Lower lobe of right lung (tissue), 2 donors: ENCODE data around the gene GNB1. TPM values are rescaled to one million over a fixed set of nuclear protein-coding genes. Genes with fewer than 3 reads are reported as not detected.

Source experiments
- ATAC-seq, 2 donors: fragments of 200-7000 bp; cut with Tn5 transposase; one replicate each; pipeline ENCODE4 v1.9.1; 2020 to 2022; ENCODE audit warnings: mild to moderate bottlenecking in 2 of 2, moderate library complexity in 2 of 2
- DNase-seq: peaks from one replicate; pipeline ENCODE4 v3.0.0-alpha.2; 2020
- H3K27ac ChIP-seq: fragments of 200-600 bp; one replicate; pipeline ENCODE4 v1.8.0; 2022
- H3K27me3 ChIP-seq: fragments of 200-600 bp; one replicate; pipeline ENCODE4 v1.8.0; 2022; ENCODE audit warnings: low read depth
- H3K36me3 ChIP-seq: fragments of 200-600 bp; one replicate; pipeline ENCODE4 v1.8.0; 2022; ENCODE audit warnings: mild to moderate bottlenecking
- H3K4me1 ChIP-seq: fragments of 200-600 bp; one replicate; pipeline ENCODE4 v1.8.0; 2022
- H3K4me3 ChIP-seq: fragments of 200-600 bp; one replicate; pipeline ENCODE4 v1.8.0; 2022; ENCODE audit warnings: mild to moderate bottlenecking
- H3K9me3 ChIP-seq: fragments of 200-600 bp; one replicate; pipeline ENCODE4 v1.8.0; 2022
- intact Hi-C: fragments of 100-400 bp; cut with DNase I; formaldehyde crosslinking; loops from one replicate; pipeline ENCODE4 v1.11.0; 2022
- total RNA-seq: library from RNA; stranded (reverse); fragmentation: NEBNext Ultra II Directional; extraction: Animal tissue kit (Norgen Biotek cat#: 25700); gene quantifications from one replicate; pipeline ENCODE4 v1.2.1, GENCODE V29; 2021
- TF ChIP-seq, protein P1 (sequence below): fragments of 200-600 bp; IDR thresholded peaks from one replicate; pipeline ENCODE4 v1.8.0; 2022; ENCODE audit warnings: antibody characterized with exemption, mild to moderate bottlenecking
- donor health status: DM: no; HTN: yes; CAD: no; lungs with severe emphysema.

The GNB1 gene
- total RNA-seq, 1 donor from 2014 or later: 341 TPM

DNA sequence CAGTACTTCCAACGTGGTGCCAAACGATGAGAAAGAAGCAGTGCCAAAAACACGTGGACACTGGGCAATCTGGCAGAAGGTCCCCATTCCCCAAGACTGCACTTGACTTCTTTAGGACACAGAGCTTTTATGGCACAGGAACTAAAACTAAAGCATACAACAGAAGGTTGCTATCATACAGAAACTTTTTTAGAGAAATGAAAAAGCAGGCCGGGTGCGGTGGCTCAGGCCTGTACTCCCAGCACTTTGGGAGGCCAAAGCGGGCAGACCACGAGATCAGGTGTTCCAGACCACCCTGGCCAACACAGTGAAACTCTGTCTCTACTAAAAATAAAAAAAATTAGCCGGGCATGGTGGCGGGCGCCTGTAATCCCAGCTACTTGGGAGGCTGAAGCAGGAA is 43.0 kb downstream of the GNB1 start:
- H3K27me3 ChIP-seq: no peaks in the 10 kb centered on the region
- intact Hi-C loops: no loop called here
- ATAC-seq: no peak
- no peak overlapping the region for H3K4me3 ChIP-seq
- no peaks in the 10 kb centered on the region for H3K36me3 ChIP-seq
- TF ChIP-seq, protein P1, sequence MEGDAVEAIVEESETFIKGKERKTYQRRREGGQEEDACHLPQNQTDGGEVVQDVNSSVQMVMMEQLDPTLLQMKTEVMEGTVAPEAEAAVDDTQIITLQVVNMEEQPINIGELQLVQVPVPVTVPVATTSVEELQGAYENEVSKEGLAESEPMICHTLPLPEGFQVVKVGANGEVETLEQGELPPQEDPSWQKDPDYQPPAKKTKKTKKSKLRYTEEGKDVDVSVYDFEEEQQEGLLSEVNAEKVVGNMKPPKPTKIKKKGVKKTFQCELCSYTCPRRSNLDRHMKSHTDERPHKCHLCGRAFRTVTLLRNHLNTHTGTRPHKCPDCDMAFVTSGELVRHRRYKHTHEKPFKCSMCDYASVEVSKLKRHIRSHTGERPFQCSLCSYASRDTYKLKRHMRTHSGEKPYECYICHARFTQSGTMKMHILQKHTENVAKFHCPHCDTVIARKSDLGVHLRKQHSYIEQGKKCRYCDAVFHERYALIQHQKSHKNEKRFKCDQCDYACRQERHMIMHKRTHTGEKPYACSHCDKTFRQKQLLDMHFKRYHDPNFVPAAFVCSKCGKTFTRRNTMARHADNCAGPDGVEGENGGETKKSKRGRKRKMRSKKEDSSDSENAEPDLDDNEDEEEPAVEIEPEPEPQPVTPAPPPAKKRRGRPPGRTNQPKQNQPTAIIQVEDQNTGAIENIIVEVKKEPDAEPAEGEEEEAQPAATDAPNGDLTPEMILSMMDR: no peak
- DNase-seq: no peak
- peak overlapping the region; percentile 51 for H3K27ac ChIP-seq
- H3K9me3 ChIP-seq: no peaks in the 10 kb centered on the region
- H3K4me1 ChIP-seq: peaks cover 55% of the 10 kb centered on the region

DNA sequence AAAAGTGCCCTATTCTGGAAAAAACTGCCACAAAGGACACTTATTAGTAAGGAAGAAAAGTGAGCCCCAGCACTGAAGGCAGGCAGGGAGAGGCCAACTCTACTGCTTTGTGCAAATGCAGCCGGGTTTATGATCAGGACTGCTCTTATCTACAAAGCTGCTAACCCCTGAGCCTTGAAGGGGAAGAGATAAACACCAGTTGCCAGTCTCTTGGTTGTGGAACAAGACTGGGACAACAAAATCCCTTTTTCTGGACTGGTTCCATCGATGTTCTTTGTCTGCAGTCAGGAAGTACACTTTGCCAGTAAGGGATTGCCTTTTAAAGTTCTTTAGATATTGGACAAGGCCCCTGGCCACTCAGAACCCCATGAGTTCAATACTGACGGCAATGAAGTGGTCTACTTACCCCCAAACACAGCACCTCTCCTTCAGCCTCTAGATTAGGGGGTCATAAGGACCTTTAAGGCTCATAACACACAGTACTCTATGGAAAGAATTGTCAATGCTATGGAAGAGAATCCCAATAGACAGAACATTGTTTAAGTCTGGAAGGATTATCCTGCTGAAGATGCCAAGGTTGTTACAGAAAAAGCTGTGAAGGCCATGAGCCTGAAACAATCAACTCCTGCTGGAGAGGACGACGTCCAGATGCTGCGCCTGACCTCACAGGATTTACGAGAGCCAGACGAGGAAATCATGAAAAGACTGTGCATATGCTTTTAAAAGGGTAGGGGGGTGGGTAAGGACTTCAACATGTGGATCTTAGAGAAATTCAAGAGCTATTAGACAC is 43.6 kb downstream of the GNB1 start:
- Histone ChIP-seq H3K9me3 (no peaks in the 10 kb centered on the region), H3K27me3 (no peaks in the 10 kb centered on the region), H3K4me3 (no peak overlapping the region), H3K4me1 (peaks cover 56% of the 10 kb centered on the region), H3K27ac (peak overlapping the region; percentile 51), H3K36me3 (no peaks in the 10 kb centered on the region)
- no peak for ATAC-seq
- TF ChIP-seq, protein P1: no peak
- intact Hi-C loops: no loop called here
- no peak for DNase-seq

DNA sequence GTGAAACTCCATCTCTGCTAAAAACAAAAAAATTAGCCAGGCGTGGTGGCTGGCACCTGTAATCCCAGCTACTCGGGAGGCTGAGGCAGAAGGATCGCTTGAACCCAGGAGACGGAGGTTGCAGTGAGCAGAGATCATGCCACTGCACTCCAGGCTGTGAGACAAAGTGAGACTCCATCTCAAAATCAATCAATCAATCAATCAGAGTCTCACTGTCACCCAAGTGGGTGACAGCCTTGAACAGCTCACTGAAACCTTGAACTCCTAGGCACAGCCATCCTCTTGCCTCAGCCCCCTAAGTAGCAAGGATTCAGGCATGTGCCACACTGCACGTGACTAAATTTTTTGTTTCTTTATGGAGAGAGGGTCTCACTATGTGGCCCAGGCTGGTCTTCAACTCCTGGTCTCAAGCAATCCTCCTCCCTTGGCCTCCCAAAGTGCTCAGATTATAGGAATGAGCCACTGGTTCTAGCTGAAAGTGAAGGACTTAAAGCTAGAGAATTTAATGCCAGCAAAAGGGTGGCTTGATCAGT is 44.4 kb downstream of the GNB1 start:
- Histone ChIP-seq H3K27me3 (no peaks in the 10 kb centered on the region), H3K36me3 (no peaks in the 10 kb centered on the region), H3K9me3 (no peaks in the 10 kb centered on the region), H3K4me1 (peaks cover 64% of the 10 kb centered on the region), H3K27ac (peak overlapping the region; percentile 51), H3K4me3 (no peak overlapping the region)
- ATAC-seq: no peak
- intact Hi-C loops: no loop called here
- TF ChIP-seq, protein P1: no peak
- no peak for DNase-seq

DNA sequence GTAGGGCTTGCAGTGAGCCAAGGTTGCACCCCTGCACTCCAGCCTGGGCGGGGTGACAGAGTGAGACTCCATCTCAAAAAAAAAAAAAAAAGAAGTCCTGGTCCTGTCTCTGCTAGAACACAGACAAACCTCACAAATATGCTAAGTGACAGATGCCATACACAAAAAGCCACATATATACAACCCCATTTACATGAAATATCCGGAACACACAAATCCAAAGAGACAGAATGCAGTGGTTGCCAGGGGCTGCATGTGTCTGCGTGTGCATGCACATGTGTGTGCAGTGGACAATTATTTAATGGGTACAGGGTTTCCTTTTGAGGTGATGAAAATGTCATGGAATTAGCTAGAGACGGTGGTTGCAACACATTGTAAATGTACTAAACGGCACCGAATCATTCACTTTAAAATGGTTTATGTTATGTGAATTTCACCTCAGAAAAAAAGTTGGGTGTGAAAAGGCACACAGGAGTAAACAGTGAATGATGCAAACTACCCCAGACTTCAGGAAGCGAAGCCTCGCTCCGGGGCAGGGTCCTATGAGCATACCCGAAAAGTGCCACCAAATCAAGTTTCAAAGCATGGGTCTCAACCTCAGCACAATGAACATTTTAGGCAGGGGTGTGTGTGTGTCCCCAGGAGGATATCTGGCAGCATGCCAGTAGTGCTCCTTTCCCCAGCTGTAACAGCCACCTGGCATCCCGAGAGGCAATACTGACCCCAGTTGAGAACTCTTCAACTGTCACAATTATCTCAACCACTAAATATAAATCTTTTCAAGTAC is 48.3 kb downstream of the GNB1 start:
- ATAC-seq (peak; percentile 28 to 45), DNase-seq (no peak)
- peaks cover 61% of the 10 kb centered on the region for H3K4me1 ChIP-seq

DNA sequence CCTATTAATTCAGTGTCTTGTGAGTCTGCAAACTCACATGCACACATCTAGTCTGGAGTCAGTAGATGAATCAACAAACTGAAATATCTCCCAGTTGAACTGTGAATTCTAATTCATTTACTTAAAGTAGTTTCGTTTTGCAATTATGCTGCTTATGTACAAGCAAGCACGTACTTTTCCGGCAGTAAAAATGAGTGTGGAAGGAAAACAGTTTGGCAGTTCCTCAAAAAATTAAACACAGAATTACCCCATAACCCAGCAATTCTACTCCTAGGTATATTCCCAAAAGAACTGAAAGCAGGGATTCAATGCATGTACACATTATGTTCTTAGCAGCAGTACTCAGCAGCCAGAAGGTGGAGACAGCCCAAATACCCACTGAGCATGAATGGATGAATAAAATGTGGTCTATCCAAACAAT is 49.3 kb downstream of the GNB1 start:
- DNase-seq (no peak), ATAC-seq (peak in 1 of 2 donors; percentile 41)
- Histone ChIP-seq H3K4me3 (no peak overlapping the region), H3K9me3 (no peaks in the 10 kb centered on the region), H3K27me3 (no peaks in the 10 kb centered on the region), H3K36me3 (peaks cover 10% of the 10 kb centered on the region), H3K4me1 (peaks cover 52% of the 10 kb centered on the region), H3K27ac (no peak overlapping the region)
- TF ChIP-seq, protein P1: peak; percentile 7
- intact Hi-C loops: no loop called here

More for the DNA sequence above, 48.3 kb downstream of the GNB1 start:
- Histone ChIP-seq H3K27ac (no peak overlapping the region), H3K9me3 (no peaks in the 10 kb centered on the region), H3K4me3 (no peak overlapping the region), H3K36me3 (peaks cover under 1% of the 10 kb centered on the region), H3K27me3 (no peaks in the 10 kb centered on the region)
- TF ChIP-seq, protein P1: no peak
- intact Hi-C loops: no loop called here
